HepG2 (cell line): ENCODE measurements around the gene INTS1. TPM values are rescaled to one million over a fixed set of nuclear protein-coding genes. Genes with fewer than 3 reads are reported as not detected.

Experiments
- HOXA3 ChIP-seq: sonication (generic); formaldehyde crosslinking; IDR thresholded peaks from 2 replicates; pipeline ENCODE4 v1.5.0; 2020; ENCODE audit warnings: missing genetic modification reagents
- KIAA2018 ChIP-seq: sonication (generic); formaldehyde crosslinking; IDR thresholded peaks from 2 replicates; pipeline ENCODE4 v1.5.0; 2020; ENCODE audit warnings: mild to moderate bottlenecking, missing genetic modification reagents, borderline replicate concordance
- MTERF4 ChIP-seq: sonication (generic); formaldehyde crosslinking; IDR thresholded peaks from 2 replicates; pipeline ENCODE4 v1.8.0; 2023; ENCODE audit warnings: mild to moderate bottlenecking, missing genetic modification reagents
- SMYD3 ChIP-seq: sonication (generic); formaldehyde crosslinking; IDR thresholded peaks from 2 replicates; pipeline ENCODE4 v1.8.1; 2023; ENCODE audit warnings: mild to moderate bottlenecking, missing genetic modification reagents
- ZBTB39 ChIP-seq: sonication (generic); formaldehyde crosslinking; IDR thresholded peaks from 2 replicates; pipeline ENCODE4 v1.5.0; 2020; ENCODE audit warnings: missing genetic modification reagents
- ZNF572 ChIP-seq: sonication (generic); formaldehyde crosslinking; IDR thresholded peaks from 2 replicates; pipeline ENCODE4 v1.5.1; 2020; ENCODE audit warnings: mild to moderate bottlenecking, missing genetic modification reagents
- ZNF646 ChIP-seq: sonication (generic); formaldehyde crosslinking; IDR thresholded peaks from 2 replicates; pipeline ENCODE4 v1.9.0; 2021; ENCODE audit warnings: mild to moderate bottlenecking, missing genetic modification reagents
- ZUFSP ChIP-seq: sonication (generic); formaldehyde crosslinking; IDR thresholded peaks from 2 replicates; pipeline ENCODE4 v1.9.0; 2021; ENCODE audit warnings: missing genetic modification reagents, mild to moderate bottlenecking, borderline replicate concordance
- polyA plus RNA-seq, 8 experiments: library from polyadenylated mRNA; depleted of rRNA in 3 of 8; stranded (reverse) in 7 of 8; unstranded in 1 of 8; fragments of >200 nt; fragmentation: Illumina TruSeq in 4 of 8; extraction: Trizol in 4 of 8; gene quantifications; 2 replicates each; pipeline versions ENCODE4 v1.2.1 to v1.2.3, GENCODE V29; 2011 to 2016; ENCODE audit warnings: low read depth in 4 of 8, missing spikeins in 1 of 8, mixed read lengths in 1 of 8; ENCODE audit not compliant: insufficient read depth in 1 of 8
- total RNA-seq, 5 experiments: library from RNA; depleted of rRNA; stranded (reverse); fragments of >200 nt; fragmentation: Illumina TruSeq; extraction: Trizol; gene quantifications; 2 replicates each; pipeline ENCODE4 v1.2.3, GENCODE V29; 2016; ENCODE audit warnings: low read depth in 1 of 5

Gene INTS1
- total and polyA plus RNA-seq, 2 of the 13 experiments (the other 11 are each of a cell fraction or from before 2014, with no cell fraction given), result 13.7 to 29.0 TPM

GRCh38 chr7:1516586-1517251 lies 12.5 kb upstream of the INTS1 start (continued):
- no peak for TF ChIP-seq ZNF572 (CRISPR knock-in tag)
- no peak for TF ChIP-seq ZBTB39 (CRISPR knock-in tag)
- TF ChIP-seq KIAA2018 (CRISPR knock-in tag), result no peak
- TF ChIP-seq SMYD3 (CRISPR knock-in tag), result no peak
- peak; percentile 39; the same call in 1 of the 2 replicates for TF ChIP-seq HOXA3 (CRISPR knock-in tag)
- no peak for TF ChIP-seq MTERF4 (CRISPR knock-in tag)
- TF ChIP-seq ZUFSP, result no peak
- TF ChIP-seq ZNF646 (CRISPR knock-in tag), result no peak
